ENCODE data around the gene ALK.

DNA sequence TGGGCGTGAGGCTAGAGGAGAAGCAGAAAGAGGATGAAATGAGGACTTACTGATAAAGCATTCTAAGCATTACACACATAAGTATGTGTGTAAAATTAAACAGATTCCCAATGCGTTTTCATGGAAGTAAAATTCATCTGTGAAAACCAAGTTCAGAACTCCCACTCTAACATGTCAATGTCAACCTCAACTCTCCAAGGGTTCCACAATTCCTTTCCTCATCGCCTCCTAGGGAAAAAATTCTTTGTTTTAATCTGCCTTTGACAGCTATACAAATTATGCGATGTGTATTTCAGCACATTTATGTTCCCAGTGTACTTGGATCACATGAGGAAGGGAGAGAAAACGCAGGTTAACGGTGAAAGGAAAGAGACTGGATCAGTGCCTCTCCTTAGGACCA is 729.6 kb downstream of the ALK start:
- TF ChIP-seq, protein P1, sequence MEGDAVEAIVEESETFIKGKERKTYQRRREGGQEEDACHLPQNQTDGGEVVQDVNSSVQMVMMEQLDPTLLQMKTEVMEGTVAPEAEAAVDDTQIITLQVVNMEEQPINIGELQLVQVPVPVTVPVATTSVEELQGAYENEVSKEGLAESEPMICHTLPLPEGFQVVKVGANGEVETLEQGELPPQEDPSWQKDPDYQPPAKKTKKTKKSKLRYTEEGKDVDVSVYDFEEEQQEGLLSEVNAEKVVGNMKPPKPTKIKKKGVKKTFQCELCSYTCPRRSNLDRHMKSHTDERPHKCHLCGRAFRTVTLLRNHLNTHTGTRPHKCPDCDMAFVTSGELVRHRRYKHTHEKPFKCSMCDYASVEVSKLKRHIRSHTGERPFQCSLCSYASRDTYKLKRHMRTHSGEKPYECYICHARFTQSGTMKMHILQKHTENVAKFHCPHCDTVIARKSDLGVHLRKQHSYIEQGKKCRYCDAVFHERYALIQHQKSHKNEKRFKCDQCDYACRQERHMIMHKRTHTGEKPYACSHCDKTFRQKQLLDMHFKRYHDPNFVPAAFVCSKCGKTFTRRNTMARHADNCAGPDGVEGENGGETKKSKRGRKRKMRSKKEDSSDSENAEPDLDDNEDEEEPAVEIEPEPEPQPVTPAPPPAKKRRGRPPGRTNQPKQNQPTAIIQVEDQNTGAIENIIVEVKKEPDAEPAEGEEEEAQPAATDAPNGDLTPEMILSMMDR (conservative IDR thresholded peaks at IDR 0.05; ENCODE audit: low read depth in 2 of 2): no peak
- TF ChIP-seq POLR2AphosphoS5 (IDR thresholded peaks at IDR 0.05; ENCODE audit: low read depth) (no peak), CREB1 (CRISPR knock-in tag; IDR thresholded peaks at IDR 0.05; ENCODE audit: low read depth) (no peak), EZH2 (IDR thresholded peaks at IDR 0.05; ENCODE audit: low read depth, unreplicated experiment) (no peak), REST (IDR thresholded peaks at IDR 0.05; ENCODE audit: unreplicated experiment) (no peak), STAT1 (IDR thresholded peaks at IDR 0.05; ENCODE audit: unreplicated experiment) (no peak), ZNF114 (CRISPR knock-in tag; IDR thresholded peaks at IDR 0.05) (no peak), EZH2phosphoT487 (IDR thresholded peaks at IDR 0.05; ENCODE audit: unreplicated experiment) (no peak)
